ENCODE data around the gene CRTAC1.

The CRTAC1 gene

GRCh38 chr10:98030093-98030821 lies at the start of gene CRTAC1:
Gene CRTAC1 (minus strand): TSS chr10:98030621. CDS start chr10:98030472, 149 bp downstream.
- DNase-seq (ENCODE audit: low read depth), result no peak
- TF ChIP-seq, protein P1, sequence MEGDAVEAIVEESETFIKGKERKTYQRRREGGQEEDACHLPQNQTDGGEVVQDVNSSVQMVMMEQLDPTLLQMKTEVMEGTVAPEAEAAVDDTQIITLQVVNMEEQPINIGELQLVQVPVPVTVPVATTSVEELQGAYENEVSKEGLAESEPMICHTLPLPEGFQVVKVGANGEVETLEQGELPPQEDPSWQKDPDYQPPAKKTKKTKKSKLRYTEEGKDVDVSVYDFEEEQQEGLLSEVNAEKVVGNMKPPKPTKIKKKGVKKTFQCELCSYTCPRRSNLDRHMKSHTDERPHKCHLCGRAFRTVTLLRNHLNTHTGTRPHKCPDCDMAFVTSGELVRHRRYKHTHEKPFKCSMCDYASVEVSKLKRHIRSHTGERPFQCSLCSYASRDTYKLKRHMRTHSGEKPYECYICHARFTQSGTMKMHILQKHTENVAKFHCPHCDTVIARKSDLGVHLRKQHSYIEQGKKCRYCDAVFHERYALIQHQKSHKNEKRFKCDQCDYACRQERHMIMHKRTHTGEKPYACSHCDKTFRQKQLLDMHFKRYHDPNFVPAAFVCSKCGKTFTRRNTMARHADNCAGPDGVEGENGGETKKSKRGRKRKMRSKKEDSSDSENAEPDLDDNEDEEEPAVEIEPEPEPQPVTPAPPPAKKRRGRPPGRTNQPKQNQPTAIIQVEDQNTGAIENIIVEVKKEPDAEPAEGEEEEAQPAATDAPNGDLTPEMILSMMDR (IDR thresholded peaks at IDR 0.05; ENCODE audit: insufficient read depth, low read depth, low read length, missing control alignments), result no peak
- H3K4me3 ChIP-seq (ENCODE audit: low read depth, low read length), result no peak within 1 kb of the TSS

GRCh38 chr10:98078774-98079173 lies 48.4 kb upstream of the CRTAC1 start:
- no peak overlapping the region for H3K4me3 ChIP-seq (ENCODE audit: low read depth, low read length)
- no peak for DNase-seq (ENCODE audit: low read depth)
- TF ChIP-seq, protein P1 (IDR thresholded peaks at IDR 0.05; ENCODE audit: insufficient read depth, low read depth, low read length, missing control alignments), result no peak

DNA sequence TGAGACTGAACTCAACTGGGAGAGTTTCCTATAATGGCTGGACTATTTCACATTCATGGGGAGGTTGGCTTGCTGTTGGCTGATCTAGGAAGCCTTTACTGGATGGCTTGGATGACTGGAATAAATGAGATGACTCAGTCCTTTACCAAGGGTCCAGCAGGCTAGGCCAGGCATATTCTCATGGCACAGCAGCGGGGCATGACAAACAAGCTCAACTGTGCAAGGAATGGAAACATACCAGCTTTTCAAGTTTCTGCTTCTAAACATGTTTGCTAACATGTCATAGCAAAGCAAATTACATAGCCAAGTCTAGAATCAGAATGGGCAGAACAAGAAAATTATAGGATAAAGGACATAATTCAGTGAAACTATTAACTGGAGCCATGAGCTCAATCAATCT lies 46.8 kb upstream of the CRTAC1 start:
- no peak overlapping the region for H3K4me3 ChIP-seq (ENCODE audit: low read depth, low read length)
- TF ChIP-seq, protein P1 (IDR thresholded peaks at IDR 0.05; ENCODE audit: insufficient read depth, low read depth, low read length, missing control alignments), result no peak
- DNase-seq (ENCODE audit: low read depth), result no peak

DNA sequence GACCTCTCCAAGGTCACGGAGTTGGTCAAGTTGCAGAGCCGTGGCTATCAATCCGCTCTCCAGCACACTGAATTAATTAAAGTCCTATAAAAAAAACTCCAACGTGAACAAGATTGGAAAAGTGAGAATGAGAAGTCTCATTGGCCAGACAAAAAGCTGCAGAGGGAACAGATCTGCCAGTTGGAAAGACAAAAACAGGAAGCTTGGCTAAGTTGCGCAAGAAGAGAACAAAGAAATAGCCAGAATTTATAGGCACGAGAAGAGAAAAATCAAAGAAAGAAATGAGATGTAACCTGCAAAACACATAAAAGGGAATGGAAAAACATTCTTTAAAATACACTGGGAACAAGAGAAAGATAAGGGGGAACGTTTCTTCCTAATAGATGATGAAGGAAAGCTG lies 45.7 kb upstream of the CRTAC1 start:
- DNase-seq (ENCODE audit: low read depth), result no peak
- H3K4me3 ChIP-seq (ENCODE audit: low read depth, low read length), result no peak overlapping the region
- TF ChIP-seq, protein P1 (IDR thresholded peaks at IDR 0.05; ENCODE audit: insufficient read depth, low read depth, low read length, missing control alignments), result no peak

- no peak for DNase-seq (ENCODE audit: low read depth)
- no peak overlapping the region for H3K4me3 ChIP-seq (ENCODE audit: low read depth, low read length)
- TF ChIP-seq, protein P1 (IDR thresholded peaks at IDR 0.05; ENCODE audit: insufficient read depth, low read depth, low read length, missing control alignments), result no peak
Measured at GRCh38 chr10:98074315-98074911, 44.0 kb upstream of the CRTAC1 start.

DNA sequence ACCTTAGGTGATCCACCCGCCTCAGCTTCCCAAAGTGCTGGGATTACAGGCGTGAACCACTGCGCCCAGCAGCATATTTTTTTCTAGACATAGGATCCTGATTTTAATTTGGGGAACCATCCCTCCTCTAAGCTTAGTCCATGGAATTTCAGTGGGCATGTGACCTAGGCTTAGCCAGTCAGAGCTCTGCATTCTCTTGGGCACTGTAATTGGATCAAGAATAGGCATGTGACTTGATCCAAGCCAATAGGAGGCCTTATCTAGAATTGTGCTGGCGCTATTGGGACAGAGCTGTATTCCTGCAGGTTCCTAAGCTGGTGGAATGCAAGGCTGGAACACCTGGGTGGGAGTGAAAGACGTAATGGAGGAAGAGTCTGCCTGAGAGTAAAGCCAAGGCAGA lies 36.7 kb upstream of the CRTAC1 start:
- TF ChIP-seq, protein P1 (IDR thresholded peaks at IDR 0.05; ENCODE audit: insufficient read depth, low read depth, low read length, missing control alignments), result no peak
- no peak overlapping the region for H3K4me3 ChIP-seq (ENCODE audit: low read depth, low read length)
- no peak for DNase-seq (ENCODE audit: low read depth)

DNA sequence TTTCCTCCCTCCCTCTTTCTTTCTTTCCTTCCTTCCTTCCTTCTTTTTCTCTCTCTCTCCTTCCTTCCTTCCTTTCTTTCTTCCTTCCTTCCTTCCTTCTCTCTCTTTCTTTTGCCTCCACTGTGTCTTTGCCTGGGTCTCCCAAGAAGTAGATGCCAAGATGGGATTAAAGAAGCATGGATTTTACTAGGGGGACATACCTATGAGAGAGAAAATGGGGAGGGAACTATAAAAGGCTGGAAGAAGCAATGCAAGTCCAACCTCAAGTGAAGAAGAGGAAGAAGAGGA lies 33.3 kb upstream of the CRTAC1 start:
- DNase-seq (ENCODE audit: low read depth), result no peak
- TF ChIP-seq, protein P1 (IDR thresholded peaks at IDR 0.05; ENCODE audit: insufficient read depth, low read depth, low read length, missing control alignments), result no peak
- H3K4me3 ChIP-seq (ENCODE audit: low read depth, low read length), result no peak overlapping the region
